Natural killer cell (primary cell): Measurements from ENCODE around the gene ZCCHC3. TPM values are rescaled to one million over a fixed set of nuclear protein-coding genes. Genes with fewer than 3 reads are reported as not detected.

Experiments
- ATAC-seq, 3 donors: fragments of 150-1000 bp in 2 of 3; fragments of 200-7000 bp in 1 of 3; cut with Tn5 transposase; 1 replicate in 1 of 3; 2 replicates in 2 of 3; pipeline ENCODE4 v1.10.0; 2021; ENCODE audit warnings: mild to moderate bottlenecking in 2 of 3, moderate library complexity in 2 of 3
- DNase-seq, 2 donors: peaks; one replicate each; pipeline versions ENCODE4 v3.0.0 to v3.0.0-alpha.2; 2013 to 2021; ENCODE audit warnings: mixed read lengths in 1 of 2
- H3K27ac ChIP-seq: one replicate; pipeline ENCODE4 v1.5.1; 2013; ENCODE audit warnings: mild to moderate bottlenecking, low read length
- H3K27me3 ChIP-seq: one replicate; pipeline ENCODE4 v1.6.1; 2013; ENCODE audit warnings: low read length; ENCODE audit not compliant: control insufficient read depth, insufficient read depth
- H3K36me3 ChIP-seq: one replicate; pipeline ENCODE4 v1.6.1; 2013; ENCODE audit warnings: low read length; ENCODE audit not compliant: control insufficient read depth, insufficient read depth
- H3K4me1 ChIP-seq: one replicate; pipeline ENCODE4 v1.6.1; 2013; ENCODE audit warnings: low read length; ENCODE audit not compliant: control insufficient read depth, insufficient read depth
- H3K4me3 ChIP-seq: one replicate; pipeline ENCODE4 v1.5.1; 2013; ENCODE audit warnings: low read length
- H3K9me3 ChIP-seq: one replicate; pipeline ENCODE4 v1.6.1; 2013; ENCODE audit warnings: low read length; ENCODE audit not compliant: control insufficient read depth, insufficient read depth
- H3K27ac Mint-ChIP-seq, 2 donors: one replicate each; pipeline ENCODE4 v1.8.0; 2022; ENCODE audit warnings: mild to moderate bottlenecking in 2 of 2, mixed read lengths in 2 of 2, moderate library complexity in 1 of 2
- H3K27me3 Mint-ChIP-seq, 2 donors: one replicate each; pipeline ENCODE4 v1.8.0; 2022; ENCODE audit warnings: low read depth in 2 of 2, mixed read lengths in 2 of 2
- H3K36me3 Mint-ChIP-seq: one replicate; pipeline ENCODE4 v1.8.0; 2022; ENCODE audit warnings: mixed read lengths
- H3K4me1 Mint-ChIP-seq, 2 donors: one replicate each; pipeline ENCODE4 v1.8.0; 2022; ENCODE audit warnings: mixed read lengths in 2 of 2
- H3K4me3 Mint-ChIP-seq: one replicate; pipeline ENCODE4 v1.8.0; 2022; ENCODE audit warnings: mild to moderate bottlenecking, moderate library complexity, mixed read lengths
- H3K9me3 Mint-ChIP-seq, 2 donors: one replicate each; pipeline ENCODE4 v1.8.0; 2022; ENCODE audit warnings: mixed read lengths in 2 of 2
- CTCF ChIP-seq: fragments of 200-600 bp; IDR thresholded peaks from one replicate; pipeline ENCODE4 v1.8.0; 2022; ENCODE audit warnings: antibody characterized with exemption
- WGBS: methylation state at CpG from one replicate; pipeline ENCODE4 v1.1.7; 2013; ENCODE audit warnings: missing lambda C conversion rate; ENCODE audit not compliant: insufficient coverage; 5-methylcytosine and 5-hydroxymethylcytosine counted together
- intact Hi-C: fragments of 100-400 bp; cut with micrococcal nuclease; formaldehyde crosslinking; loops from one replicate; pipeline ENCODE4 v1.14.2; 2022
- total RNA-seq, 4 donors: library from RNA; stranded (reverse); fragments of 120-200 nt in 1 of 4; gene quantifications; one replicate each; pipeline versions ENCODE4 v1.2.3 to v1.2.4, GENCODE V29; 2013 to 2022

Gene ZCCHC3
- total RNA-seq, 3 donors from 2014 or later (not counting 1 experiment from before 2014, with no cell fraction given) = 19.2 to 24.0 (median 20.6) TPM

GRCh38 chr20:305745-306144 is 8.4 kb downstream of the ZCCHC3 start:
- H3K4me3 ChIP-seq = no peak overlapping the region
- peaks cover 10% of the 10 kb centered on the region for H3K4me1 ChIP-seq
- DNase-seq = no peak
- ATAC-seq = no peak
- TF ChIP-seq CTCF = no peak
- Mint-ChIP-seq H3K4me1 (peaks cover 15 to 26% of the 10 kb centered on the region in 2 donors), H3K36me3 (no peaks in the 10 kb centered on the region), H3K27ac (no peak overlapping the region), H3K4me3 (no peak overlapping the region), H3K9me3 (no peaks in the 10 kb centered on the region), H3K27me3 (no peaks in the 10 kb centered on the region)
- H3K9me3 ChIP-seq = no peaks in the 10 kb centered on the region
- H3K36me3 ChIP-seq = no peaks in the 10 kb centered on the region
- intact Hi-C loops = no loop called here
- no peaks in the 10 kb centered on the region for H3K27me3 ChIP-seq
- WGBS = 85% methylated on average over 9 of the region's 11 CpGs
- no peak overlapping the region for H3K27ac ChIP-seq

- no peaks in the 10 kb centered on the region for H3K27me3 ChIP-seq
- peak overlapping the region in 1 of 2 donors; percentile 90 for H3K27ac Mint-ChIP-seq
- peaks cover 0 to 2% of the 10 kb centered on the region in 2 donors for H3K27me3 Mint-ChIP-seq
- H3K4me3 ChIP-seq = no peak overlapping the region
- H3K4me1 Mint-ChIP-seq = peaks cover 16 to 20% of the 10 kb centered on the region in 2 donors
- ATAC-seq (no peak), DNase-seq (no peak)
- no peaks in the 10 kb centered on the region for H3K36me3 Mint-ChIP-seq
- intact Hi-C loops = no loop called here
- WGBS = 96% methylated on average over 6 of the region's 7 CpGs
- no peaks in the 10 kb centered on the region for H3K9me3 ChIP-seq
- no peaks in the 10 kb centered on the region for H3K36me3 ChIP-seq
- no peak overlapping the region for H3K4me3 Mint-ChIP-seq
- no peaks in the 10 kb centered on the region for H3K9me3 Mint-ChIP-seq
- no peak for TF ChIP-seq CTCF
- H3K4me1 ChIP-seq = peaks cover 10% of the 10 kb centered on the region
- no peak overlapping the region for H3K27ac ChIP-seq
Measured at GRCh38 chr20:308427-309038, 11.2 kb downstream of the ZCCHC3 start.

- Mint-ChIP-seq H3K27ac (peak overlapping the region in 1 of 2 donors; percentile 90), H3K9me3 (no peaks in the 10 kb centered on the region), H3K4me1 (peaks cover 16 to 20% of the 10 kb centered on the region in 2 donors), H3K27me3 (peaks cover 0 to 2% of the 10 kb centered on the region in 2 donors), H3K36me3 (no peaks in the 10 kb centered on the region), H3K4me3 (peak overlapping the region; percentile 42)
- ATAC-seq = no peak
- Histone ChIP-seq H3K27me3 (no peaks in the 10 kb centered on the region), H3K9me3 (no peaks in the 10 kb centered on the region), H3K36me3 (no peaks in the 10 kb centered on the region), H3K27ac (no peak overlapping the region), H3K4me1 (peaks cover 10% of the 10 kb centered on the region), H3K4me3 (no peak overlapping the region)
- WGBS = 35% methylated on average over 5 of the region's 6 CpGs
- TF ChIP-seq CTCF = no peak
- DNase-seq = no peak
- intact Hi-C loops = no loop called here
Measured at GRCh38 chr20:309306-309840, 12.0 kb downstream of the ZCCHC3 start.
